ENCODE data around the gene SLC7A7.
"Not testable (repeated sequence)": the region's sequence is repeated elsewhere in the genome, so short reads cannot be mapped to it uniquely, and the experiment has no call there.

The SLC7A7 gene

DNA sequence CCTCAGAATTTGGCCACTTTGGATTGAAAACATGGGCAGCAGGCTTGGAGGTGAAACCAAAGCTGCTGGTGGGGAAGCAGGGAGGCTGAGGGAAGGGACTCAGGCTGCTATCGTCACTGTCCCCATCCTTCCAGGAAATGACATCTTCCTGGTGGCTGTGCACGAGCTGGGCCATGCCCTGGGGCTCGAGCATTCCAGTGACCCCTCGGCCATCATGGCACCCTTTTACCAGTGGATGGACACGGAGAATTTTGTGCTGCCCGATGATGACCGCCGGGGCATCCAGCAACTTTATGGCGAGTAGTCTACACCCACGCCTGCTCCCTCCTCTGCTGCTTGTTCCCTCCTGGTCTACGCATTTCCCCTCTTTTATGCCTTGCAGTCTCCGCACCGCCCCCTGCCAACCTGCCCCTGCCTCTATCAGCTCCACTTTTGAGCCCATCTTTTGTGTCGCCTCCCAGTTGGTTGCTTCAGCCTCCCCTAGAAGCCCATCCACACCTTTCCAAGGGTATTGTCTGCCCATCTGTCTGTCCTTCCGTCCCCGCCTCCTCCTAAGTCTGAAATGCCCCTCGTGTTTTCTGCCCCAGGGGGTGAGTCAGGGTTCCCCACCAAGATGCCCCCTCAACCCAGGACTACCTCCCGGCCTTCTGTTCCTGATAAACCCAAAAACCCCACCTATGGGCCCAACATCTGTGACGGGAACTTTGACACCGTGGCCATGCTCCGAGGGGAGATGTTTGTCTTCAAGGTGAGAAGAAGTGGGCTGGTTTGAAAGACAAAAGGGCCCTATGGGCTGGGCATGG lies 28.1 kb upstream of the SLC7A7 start:
- DNase-seq, result no peak

DNA sequence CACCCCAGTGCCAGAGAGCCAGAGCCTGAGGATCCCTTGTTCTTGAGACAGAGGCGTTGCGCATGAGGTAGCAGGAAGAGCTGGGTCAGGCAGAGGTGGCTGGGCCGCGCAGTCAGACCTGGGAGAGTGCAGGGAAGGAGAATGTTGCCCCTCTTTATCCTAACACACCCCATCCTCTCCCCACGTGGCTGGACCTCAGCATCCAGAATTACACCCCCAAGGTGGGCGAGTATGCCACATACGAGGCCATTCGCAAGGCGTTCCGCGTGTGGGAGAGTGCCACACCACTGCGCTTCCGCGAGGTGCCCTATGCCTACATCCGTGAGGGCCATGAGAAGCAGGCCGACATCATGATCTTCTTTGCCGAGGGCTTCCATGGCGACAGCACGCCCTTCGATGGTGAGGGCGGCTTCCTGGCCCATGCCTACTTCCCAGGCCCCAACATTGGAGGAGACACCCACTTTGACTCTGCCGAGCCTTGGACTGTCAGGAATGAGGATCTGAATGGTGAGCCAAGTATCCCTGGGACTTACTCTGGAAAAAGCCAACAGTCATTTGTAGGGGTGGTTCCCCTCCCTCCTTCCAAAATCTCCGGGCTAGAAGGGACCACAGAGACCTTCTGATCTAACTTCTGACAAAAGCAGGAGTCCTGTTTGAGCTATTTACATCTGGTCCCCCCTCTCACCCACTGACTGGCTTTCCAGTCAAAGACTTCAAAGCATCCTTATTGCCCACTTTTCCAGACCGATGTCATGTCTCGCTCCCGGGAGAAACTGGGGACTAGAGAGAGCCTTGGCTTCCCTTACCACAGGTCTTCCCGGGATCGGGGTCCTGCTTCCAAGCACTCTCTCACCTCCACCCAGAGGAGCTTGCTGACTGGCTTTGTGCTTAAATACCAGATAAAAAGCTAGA lies 27.2 kb upstream of the SLC7A7 start:
- DNase-seq, result no peak

DNA sequence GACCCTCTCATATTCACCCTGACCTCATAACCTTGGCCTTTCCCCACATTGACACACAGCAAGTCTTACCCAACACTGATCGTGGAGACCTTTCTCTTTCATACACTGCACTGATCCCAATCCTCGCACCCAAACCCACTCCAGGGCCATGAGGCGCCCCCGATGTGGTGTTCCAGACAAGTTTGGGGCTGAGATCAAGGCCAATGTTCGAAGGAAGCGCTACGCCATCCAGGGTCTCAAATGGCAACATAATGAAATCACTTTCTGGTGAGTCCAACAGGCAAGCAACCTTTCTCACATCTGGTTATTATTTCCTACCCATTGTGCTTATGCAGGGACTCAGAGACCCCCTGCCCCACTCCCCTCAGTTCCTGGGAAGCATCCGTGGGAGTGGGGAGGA lies 26.5 kb upstream of the SLC7A7 start:
- DNase-seq, result no peak

DNA sequence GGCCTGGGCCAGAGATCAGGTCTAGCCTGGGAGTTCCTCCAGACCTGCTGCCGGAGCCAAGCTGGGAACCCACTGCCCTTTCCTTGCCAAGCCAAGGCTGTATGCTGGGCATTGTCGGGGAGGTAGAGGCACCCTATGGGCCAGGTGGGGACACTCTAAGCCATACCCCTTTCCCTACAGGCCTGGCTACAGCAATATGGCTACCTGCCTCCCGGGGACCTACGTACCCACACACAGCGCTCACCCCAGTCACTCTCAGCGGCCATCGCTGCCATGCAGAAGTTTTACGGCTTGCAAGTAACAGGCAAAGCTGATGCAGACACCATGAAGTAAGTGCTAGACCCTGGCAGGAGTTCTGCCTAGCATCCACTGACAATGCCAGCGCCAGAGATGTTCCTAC lies 26.1 kb upstream of the SLC7A7 start:
- DNase-seq, result no peak

DNA sequence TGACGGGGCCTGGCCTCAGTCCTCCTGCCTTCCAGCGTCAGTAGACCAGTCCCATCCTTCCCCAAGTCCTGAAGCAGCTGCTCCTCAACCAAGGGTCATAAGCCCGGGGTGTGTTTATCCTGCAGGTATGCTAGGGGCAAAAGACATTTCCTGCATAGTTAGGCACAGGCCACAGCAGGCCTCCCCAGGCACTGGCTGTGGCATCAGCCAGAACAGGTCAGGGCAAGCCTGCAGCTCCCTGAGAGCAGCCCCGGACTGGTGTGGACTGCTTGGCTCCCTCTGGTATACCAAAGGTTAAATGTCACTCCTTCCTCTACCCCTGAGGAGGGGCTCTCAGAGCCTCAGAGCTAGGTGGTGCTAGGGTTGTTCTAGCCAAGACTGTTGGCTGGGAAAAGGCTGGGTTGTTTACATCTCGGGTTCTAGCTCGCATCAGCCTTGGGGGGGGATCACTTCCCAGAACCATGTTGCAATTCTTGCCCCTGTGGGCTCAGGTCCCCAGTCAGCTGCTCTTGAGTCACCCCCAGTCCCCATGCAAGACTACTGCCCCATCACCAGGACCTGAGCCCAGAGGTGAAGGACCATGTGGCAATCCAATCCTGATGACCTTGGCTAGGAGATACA lies 24.0 kb upstream of the SLC7A7 start:
- no peak for DNase-seq

DNA sequence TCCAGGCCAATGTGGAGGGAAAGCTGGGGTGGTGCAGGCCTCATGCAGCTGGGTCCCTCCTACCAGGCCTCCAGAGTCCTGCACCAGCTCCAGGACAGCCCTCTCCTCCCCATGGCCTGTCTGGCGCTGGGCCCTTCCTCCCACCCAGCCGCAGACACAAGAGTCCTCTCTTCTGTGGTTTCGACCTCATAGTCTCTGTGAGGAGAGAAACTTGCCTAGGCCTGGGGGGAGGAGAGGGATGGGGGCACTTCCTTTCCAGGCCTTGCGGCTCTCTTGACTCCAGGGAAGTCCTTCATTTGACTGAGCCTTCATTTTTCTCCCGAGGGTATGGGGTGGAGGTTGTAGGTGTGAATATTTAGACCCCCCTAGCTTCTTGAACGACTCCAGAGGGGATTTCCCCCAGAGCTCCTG lies 23.4 kb upstream of the SLC7A7 start:
- no peak for DNase-seq

DNA sequence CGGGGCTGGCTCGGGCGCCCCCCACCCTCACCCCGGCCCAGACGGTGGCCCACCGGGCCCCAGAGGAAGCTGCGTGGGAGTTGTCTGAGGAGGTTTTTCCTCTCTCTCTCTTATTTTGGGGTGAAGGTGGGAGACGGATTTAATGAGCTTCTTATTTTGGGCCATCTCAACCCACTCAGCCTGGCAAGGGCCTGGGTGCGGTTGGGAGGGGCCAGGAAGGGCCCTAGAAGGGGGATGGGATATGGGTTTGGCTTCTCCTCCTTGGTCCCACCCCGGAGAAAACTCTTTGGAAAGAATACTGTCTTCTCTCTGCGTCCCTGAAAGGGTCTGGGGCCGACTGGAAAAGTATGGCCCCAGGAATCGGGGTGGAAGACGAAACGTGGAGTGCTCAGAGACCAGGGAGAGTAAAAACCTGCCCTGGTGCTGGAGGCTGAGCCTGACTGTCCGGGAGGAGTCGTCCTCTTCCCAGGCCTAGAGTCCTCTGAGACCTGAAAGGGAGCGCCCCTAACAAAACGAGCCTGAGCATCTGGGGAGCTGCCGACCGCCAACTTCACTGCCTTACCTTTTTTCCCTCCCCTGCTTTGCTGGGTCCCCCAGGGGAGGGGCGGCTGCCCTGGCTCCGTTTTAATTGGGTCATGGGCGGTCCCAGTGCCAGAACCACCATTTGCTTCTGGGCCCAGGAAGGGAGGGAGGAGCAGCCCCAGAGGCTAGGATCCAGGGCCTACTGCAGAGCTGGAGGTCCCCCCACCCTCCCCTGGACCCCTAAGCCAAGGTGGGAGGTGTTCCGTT lies 22.7 kb upstream of the SLC7A7 start:
- no peak for DNase-seq

DNA sequence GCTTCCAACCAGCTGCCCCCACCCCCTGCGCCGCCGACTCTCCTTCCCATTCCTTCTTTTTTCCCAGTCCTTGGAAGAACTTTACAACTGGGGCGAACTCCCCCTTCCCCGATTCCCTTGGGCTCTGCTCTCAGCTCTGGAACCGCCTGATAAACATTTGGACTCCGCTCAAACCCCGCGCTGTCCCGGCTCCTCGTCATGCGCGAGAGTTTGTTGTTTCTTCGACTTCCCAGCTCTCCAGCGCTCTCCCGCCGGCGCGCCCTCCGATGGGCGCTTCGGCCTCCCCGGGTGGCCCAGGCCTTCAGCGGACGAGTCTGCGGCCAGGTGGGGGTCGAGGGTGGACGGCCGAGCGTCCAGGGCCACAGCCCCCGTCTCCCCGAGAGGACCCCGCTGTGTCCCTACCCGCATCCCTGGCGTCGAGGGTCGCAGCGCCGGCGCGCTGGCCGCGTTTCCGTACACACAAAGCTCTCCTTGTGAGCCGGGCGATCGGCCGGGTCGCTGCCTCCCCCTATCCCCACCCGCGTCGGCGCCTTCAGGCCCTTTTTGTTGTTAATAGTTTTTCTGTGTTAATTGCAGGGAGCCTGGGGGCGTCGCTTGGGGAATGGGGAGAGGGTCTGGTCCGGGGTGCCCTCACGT lies 22.0 kb upstream of the SLC7A7 start:
- DNase-seq, result no peak

DNA sequence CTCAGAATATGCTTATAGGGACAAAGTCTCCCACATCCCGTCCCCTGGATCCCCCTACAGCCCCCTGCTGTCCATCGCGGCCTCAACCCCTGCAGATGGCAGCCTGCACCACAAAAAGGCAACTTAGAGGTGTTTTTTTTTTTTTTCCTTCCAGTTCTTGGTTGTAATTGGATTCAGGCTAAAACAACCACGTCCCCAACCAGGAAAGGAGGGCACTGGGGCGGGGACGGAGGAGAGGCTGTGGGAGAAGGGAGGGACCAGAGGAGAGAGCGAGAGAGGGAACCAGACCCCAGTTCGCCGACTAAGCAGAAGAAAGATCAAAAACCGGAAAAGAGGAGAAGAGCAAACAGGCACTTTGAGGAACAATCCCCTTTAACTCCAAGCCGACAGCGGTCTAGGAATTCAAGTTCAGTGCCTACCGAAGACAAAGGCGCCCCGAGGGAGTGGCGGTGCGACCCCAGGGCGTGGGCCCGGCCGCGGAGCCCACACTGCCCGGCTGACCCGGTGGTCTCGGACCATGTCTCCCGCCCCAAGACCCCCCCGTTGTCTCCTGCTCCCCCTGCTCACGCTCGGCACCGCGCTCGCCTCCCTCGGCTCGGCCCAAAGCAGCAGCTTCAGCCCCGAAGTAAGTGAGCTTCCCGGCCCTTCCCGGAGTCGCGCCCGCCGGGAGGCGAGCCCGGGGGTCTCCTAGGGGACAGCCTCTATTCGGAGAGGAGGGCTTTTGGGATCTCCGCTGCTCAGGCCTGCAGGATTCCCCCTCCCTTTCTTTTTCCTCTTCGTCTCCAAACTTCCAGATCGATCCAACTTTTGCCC lies 21.3 kb upstream of the SLC7A7 start, which contains the start of gene MMP14:
MMP14 (plus strand) TSS at position 285 of the 813 bp plus-strand sequence; CDS start at position 518, 233 bp downstream.
- DNase-seq, result no peak

DNA sequence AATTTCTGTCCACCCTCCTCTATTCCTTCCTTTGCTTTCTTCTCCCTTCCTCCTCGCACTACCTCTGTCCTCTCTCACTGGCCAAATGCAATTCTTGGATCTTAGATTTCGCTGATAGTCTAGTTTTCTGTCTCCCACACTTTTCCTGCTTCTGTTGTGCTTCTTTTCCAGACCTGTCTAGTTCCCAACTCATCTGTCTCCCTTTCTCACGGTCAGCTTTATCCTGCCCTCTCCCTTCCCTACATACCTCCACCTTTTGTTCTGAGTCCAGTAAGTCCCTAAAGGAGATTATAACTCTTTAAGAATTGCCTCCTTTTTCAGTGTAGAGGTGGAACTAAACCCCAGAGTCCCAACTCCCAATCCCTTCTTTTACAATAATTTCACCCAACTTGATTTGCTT lies 20.3 kb upstream of the SLC7A7 start:
- no peak for DNase-seq

DNA sequence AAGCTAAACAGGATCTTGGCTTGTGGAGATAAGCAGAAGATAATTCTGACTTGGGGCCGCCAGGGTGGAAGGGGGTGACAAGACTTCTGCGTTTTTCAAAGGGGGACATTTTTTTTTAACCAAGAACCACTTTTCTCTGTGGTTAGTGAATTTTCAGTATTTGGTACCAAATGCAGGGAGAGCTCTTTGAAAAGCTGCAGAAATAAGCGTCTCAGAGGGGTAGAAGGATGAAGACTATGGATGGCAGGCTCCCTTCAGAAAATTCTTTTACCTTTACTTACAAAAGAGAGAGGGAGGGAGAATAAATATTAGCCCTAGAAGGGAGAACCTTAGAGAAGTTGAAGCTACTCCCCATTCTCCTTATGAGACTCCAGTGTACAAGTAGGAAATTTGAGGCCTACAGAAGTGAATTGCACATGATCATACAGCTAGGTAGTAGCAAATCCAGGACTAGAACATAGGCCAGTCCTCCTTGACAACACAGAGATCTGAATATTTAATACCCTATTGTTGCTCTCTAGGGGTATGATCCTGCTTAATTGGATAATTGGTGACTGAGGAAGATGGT lies 15.3 kb upstream of the SLC7A7 start:
- DNase-seq, result no peak

DNA sequence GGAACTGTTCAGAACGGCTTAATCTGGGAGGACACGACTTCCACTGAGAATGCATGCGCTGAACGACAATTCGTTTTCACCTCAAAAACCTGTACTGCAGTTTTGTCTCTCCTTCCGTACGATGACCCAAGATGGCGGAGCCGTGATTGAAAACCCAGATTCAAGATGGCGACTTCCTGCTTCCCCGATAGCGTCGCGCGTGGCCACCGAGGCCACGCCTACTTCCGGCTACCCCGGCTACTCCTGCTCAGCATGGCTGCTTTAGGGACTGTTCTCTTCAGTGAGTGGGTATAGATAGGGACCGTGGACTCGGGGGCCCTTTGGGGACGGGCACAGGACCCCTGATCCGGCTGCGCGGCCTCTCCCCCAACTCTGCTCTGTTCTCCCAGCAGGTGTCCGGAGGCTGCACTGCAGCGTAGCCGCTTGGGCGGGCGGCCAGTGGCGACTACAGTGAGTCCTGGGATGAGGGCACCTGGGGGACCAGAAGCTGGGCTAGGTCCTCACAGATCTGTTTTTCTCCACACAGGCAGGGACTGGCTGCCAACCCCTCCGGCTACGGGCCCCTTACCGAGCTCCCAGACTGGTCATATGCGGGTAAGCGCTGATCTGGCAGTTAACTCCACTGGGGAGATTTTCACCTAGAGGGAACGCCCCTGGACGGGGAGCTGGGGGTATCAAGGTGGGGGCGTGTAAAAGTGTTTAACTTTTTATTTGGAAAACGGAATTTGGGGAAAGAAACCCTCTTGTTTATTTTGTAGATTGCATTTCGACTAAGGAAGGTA lies 14.6 kb upstream of the SLC7A7 start, which contains the start of gene MRPL52:
MRPL52 (plus strand) TSS at position 227 of the 782 bp plus-strand sequence; CDS start at position 253, 26 bp downstream.
- DNase-seq, result peak; percentile 89

DNA sequence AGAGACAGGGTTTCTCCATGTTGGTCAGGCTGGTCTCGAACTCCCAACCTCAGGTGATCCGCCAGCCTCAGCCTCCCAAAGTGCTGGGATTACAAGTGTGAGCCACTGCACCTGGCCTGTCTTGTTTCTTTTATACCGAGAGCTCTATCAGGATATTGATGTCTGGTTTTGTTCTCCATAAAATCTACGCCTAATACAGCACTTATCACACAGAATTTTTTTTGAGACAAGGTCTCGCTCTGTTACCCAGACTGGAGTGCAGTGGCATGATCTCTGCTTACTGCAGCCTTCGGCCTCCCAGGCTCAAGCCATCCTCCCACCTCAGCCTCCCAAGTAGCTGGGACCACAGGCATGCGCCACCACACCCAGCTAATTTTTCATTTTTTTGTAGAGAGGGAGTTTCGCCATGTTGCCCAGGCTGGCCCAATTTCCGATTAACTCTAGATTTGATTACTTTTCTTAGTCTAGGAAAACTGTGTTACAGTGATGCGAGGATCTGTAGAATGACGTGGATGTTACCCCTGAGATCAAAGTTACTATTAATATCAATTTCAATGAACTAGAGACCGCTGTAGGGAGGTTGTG lies 13.9 kb upstream of the SLC7A7 start:
- not testable (repeated sequence) for DNase-seq

DNA sequence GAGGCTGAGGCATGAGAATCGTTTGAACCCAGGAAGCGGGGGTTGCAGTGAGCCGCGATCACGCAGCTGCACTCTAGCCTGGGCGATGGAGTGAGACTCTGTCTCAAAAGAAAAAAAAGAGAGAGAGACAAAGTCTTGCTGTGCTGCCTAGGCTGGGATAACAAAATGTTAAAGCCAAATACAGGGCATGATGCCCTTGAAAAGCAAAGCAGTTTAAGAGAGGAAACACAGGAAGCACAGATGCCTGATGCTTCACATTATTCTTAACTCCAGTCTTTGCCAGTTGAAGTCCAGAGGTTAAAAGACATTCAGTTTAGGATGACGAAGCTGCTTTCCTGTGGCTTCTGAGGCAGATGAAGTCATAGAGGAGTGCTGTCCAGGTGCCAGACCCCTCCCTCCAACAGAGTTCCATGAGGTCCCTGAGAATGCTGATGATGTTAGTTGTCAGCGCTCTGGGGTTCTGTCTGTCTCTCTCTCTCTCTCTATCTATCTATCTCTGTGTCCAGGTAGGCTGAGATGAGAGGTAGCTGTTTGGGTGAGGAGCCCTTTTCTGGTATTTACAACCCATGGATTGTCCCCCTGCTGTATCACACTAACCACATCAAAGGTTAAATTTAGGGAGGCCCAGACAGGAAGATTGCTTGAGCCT lies 9.6 kb upstream of the SLC7A7 start:
- peak; percentile 26 for DNase-seq

DNA sequence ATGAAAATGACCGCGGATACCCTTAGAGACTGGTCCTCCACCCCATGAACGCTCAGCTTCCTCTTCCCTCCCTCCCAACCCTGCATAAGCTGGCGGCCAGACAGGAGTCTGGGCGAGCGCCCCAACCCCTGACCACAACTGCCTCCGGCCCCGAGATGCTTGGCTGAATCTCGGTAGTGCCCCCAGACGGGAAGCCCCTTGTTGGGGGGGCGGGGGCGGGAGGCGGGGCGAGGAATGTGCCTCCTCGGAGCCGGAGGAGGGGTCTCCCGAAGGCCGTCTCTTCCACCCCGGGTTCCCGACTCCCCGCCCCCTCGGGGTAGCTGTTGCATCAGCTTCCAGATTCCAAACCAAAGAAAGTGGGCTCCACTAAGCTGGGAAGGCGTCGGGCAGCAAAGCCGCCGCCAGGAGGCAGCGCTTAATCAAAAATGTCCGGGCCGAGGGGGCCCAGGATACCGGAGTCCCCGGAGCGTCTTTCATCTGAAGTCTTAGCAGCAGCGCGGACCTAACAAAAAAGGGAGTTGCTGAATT lies 7.4 kb upstream of the SLC7A7 start:
- DNase-seq, result peak; percentile 31

DNA sequence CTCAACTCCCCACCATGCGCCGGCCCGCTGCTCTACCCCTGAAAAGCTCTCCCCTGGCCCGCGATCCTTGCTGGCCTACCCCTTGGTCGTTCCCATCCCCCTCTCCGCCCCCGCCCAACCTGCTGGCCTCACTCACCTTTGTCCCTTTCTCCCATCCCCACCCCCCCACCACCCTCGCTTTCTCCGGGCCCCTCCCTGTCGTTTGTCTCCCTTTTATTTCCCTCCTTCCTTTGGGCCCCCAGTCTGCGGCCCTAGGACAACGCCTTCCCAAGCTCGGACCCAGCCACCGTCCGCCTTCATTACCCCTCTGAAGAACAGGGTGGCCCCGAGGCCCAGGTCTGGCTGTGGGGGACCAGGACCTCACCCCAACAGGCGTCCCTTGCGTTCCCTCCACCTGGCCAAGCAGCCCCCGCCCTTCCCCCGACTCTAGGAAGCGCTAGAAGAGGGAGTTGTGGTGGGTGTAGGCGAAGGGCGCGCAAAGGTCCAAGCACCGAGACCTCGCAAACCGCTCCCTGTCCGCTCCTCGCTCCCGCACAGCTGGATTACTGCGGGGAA lies 6.9 kb upstream of the SLC7A7 start:
- DNase-seq, result no peak

DNA sequence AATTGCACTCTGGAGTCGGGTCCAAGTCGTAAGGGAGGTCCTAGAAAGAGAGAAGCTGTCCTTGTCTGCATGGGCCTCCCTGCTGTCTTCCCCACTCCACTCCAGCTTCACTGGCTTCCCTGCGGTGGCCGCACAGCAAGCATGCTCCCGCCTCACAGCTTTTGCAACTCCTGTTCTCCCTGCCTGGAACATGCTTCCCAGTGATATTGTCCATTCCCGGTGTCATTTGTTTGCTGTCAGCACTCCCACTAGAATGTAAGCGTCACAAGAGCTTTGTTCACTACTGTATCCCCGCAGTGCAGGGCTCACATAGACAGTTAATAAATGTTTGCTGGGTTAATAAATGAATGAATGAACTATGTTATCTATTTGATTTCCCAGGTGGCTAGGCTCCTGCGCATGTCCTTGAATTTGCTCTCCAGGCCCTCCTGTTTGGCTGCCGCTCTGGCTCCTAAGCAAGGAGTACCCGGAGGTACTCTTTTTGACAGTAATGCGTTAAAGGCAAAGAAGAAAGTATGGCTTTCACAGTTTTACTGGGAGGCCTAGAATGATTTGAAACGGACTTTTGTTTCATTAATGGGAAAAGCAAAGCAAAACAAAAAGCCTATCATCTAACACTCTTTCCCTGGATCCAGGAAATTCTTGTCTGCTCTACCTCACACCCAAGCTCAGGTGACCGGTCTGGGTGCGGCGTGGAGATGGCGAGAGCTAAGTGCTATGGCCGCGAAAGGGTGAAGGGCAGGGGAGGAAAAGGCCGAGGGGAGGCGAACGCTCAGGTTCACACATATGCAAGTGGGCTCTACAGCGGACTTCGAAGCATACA lies 6.2 kb upstream of the SLC7A7 start:
- DNase-seq, result no peak

Data from NCI-H446 treated with DMSO at 0.1 percent for 48 hours (cell line).